Mucosa of descending colon (tissue), 3 donors: ENCODE data around the gene HRH2. TPM values are rescaled to one million over a fixed set of nuclear protein-coding genes. Genes with fewer than 3 reads are reported as not detected.

Source experiments
- ATAC-seq: fragments of 200-7000 bp; cut with Tn5 transposase; one replicate; pipeline ENCODE4 v1.9.1; 2020; ENCODE audit warnings: mild to moderate bottlenecking, moderate library complexity
- DNase-seq, 3 donors: peaks; one replicate each; pipeline ENCODE4 v3.0.0-alpha.2; 2020
- H3K36me3 ChIP-seq: fragments of 200-600 bp; one replicate; pipeline ENCODE4 v1.8.0; 2021; ENCODE audit warnings: low read depth, mild to moderate bottlenecking
- H3K4me1 ChIP-seq: fragments of 200-600 bp; one replicate; pipeline ENCODE4 v1.8.0; 2021; ENCODE audit warnings: low read depth, mild to moderate bottlenecking
- H3K4me3 ChIP-seq: fragments of 200-600 bp; one replicate; pipeline ENCODE4 v1.8.0; 2021; ENCODE audit warnings: mild to moderate bottlenecking
- H3K9me3 ChIP-seq: fragments of 200-600 bp; one replicate; pipeline ENCODE4 v1.8.0; 2021; ENCODE audit warnings: mild to moderate bottlenecking
- CTCF ChIP-seq: fragments of 200-600 bp; IDR thresholded peaks from one replicate; pipeline ENCODE4 v1.8.0; 2022; ENCODE audit warnings: antibody characterized with exemption, mild to moderate bottlenecking
- intact Hi-C, 2 donors: fragments of 100-400 bp; cut with DNase I in 1 of 2; cut with micrococcal nuclease in 1 of 2; formaldehyde crosslinking; loops; one replicate each; pipeline versions ENCODE4 v1.11.0 to v1.11.1; 2022; cut with DNase I, micrococcal nuclease
- total RNA-seq, 3 donors: library from RNA; stranded (reverse); fragmentation: NEBNext Ultra II Directional in 2 of 3; extraction: Animal tissue kit (Norgen Biotek cat#: 25700) in 2 of 3; gene quantifications; one replicate each; pipeline versions ENCODE4 v1.2.1 to v1.2.4, GENCODE V29; 2021 to 2023
- donor health status: DM: no; HTN: no; CAD: no; lungs with moderate emphysema.
- donor health status: DM: no; HTN: no; CAD: no.
- donor health status: DM: no; HTN: yes; CAD: no.

HRH2 gene
- total RNA-seq, 3 donors from 2014 or later = 0.32 to 3.0 (median 1.3) TPM

GRCh38 chr5:175671013-175671412 is 13.1 kb downstream of the HRH2 start:
- H3K9me3 ChIP-seq = no peaks in the 10 kb centered on the region
- H3K4me1 ChIP-seq = no peaks in the 10 kb centered on the region
- H3K4me3 ChIP-seq = no peak overlapping the region
- intact Hi-C loops = no loop called here
- ATAC-seq (no peak), DNase-seq (no peak)
- H3K36me3 ChIP-seq = no peaks in the 10 kb centered on the region
- TF ChIP-seq CTCF = no peak

DNA sequence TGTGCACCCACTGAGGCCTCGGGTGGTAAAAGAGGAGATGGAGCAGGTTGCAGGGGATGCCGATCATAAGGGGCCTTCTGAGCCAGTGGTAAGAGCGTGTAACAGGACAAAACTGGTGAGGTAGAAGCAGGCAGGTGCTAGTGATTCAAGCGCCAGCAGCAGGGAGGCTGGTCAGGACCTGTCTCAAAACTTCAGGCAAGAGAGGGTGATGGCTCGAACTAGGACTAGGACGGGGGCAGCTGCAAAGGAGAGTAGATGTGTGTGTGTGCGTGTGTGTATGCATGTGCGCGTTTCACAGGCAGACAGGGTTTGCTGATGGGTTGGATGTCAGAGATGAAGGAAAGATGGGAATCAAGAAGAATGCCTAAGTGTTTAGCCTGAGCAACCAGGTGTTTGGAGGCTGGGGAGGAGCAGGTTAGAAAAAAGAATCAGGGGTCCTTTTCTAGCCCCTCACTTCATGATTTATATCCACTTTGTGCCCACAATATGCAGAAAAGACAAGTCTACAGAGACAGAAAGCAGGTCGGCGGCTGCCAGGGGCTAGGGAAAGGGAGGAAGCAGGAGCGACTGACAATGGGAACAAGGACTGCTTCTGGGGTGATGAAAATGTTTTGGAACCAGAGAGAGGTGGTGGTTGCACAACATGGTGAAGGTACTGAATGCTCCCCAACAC is 15.2 kb downstream of the HRH2 start:
- Histone ChIP-seq H3K4me3 (no peak overlapping the region), H3K4me1 (no peaks in the 10 kb centered on the region), H3K36me3 (no peaks in the 10 kb centered on the region), H3K9me3 (no peaks in the 10 kb centered on the region)
- no peak for TF ChIP-seq CTCF
- DNase-seq (no peak), ATAC-seq (no peak)
- intact Hi-C loops = no loop called here

DNA sequence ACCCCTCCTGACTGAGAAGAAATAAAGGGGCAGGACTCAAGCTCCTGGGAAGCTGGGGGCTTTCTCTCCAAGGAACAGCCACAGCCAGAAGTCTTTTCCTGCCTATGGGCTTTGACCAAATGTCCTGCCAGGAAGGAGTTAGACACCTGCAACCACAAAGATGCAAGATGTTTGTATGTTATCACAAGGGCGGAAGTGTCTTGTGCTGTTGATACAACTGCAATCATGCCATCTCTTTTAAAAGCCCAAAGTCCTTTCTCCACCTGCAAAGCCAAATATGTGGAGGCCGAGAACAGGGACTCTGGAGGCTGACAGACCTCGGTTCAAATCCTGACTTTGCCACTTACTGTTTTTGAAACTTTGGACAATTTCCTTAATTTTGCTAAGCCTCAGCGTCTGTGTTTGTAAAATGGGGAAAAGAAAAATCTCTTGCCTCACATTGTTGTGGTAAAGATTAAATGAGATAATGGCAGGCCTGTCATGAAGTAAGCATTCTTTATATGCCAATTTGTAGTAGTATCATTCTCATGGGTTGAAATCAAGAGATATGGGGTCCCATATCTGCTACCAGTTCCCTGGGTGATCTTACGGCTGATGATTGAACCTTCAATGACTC is 17.0 kb downstream of the HRH2 start:
- no peaks in the 10 kb centered on the region for H3K36me3 ChIP-seq
- H3K4me1 ChIP-seq = no peaks in the 10 kb centered on the region
- no peak for TF ChIP-seq CTCF
- H3K9me3 ChIP-seq = no peaks in the 10 kb centered on the region
- no peak overlapping the region for H3K4me3 ChIP-seq
- ATAC-seq = no peak
- intact Hi-C loops = no loop called here
- DNase-seq = no peak

DNA sequence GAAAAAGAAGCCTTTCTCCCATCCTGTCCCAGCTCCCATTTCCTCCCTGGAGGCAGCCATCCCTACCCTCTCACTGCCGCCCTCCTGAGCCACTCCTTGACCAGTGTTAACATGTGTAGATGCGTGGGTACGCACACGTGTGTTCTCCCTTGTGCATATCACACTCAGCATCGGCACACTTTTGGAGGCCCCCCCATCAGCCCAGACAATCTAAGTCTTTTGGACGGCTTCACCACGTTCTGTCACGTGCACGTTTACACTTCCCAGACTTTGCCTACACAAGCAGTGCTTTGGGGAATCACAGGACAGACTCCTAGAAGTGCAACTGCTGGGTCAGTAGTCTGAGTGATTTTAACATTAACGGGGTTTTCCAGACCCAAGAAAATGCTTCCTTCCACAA is 18.0 kb downstream of the HRH2 start:
- H3K36me3 ChIP-seq = no peaks in the 10 kb centered on the region
- no peaks in the 10 kb centered on the region for H3K4me1 ChIP-seq
- TF ChIP-seq CTCF = no peak
- no peak for DNase-seq
- intact Hi-C loops = no loop called here
- H3K4me3 ChIP-seq = no peak overlapping the region
- ATAC-seq = no peak
- no peaks in the 10 kb centered on the region for H3K9me3 ChIP-seq

DNA sequence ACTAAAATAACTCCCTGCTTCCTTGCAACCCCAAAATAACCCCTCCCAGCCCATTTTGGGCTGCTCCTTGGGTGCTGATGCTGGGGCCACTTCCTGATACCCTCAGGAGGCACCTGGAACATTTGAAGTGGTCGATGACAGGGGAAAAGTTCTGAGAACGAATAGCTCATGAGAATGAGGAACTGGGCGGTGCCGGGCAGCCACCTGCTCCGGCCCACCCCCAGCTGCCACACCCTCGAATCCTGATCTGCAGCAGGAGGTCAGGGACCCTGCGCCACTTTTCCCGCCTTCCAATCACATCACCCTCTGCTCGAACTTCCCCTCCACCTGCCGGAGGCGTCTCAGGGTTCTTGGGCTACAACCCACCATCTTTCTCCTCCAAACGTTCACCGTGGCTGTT is 19.7 kb downstream of the HRH2 start:
- Histone ChIP-seq H3K36me3 (no peaks in the 10 kb centered on the region), H3K4me1 (no peaks in the 10 kb centered on the region), H3K4me3 (no peak overlapping the region), H3K9me3 (no peaks in the 10 kb centered on the region)
- DNase-seq = no peak
- TF ChIP-seq CTCF = no peak
- no peak for ATAC-seq
- intact Hi-C loops = no loop called here
